HG03175 (cell line): ENCODE data around the gene C16orf95.
A peak's percentile ranks its signal among the peaks of the same experiment; 100 is the strongest.
"Not testable (repeated sequence)": the region's sequence is repeated elsewhere in the genome, so short reads cannot be mapped to it uniquely, and the experiment has no call there.

Source experiments
- ATAC-seq: cut with Tn5 transposase; IDR thresholded peaks from one replicate; pipeline ENCODE4 v1.9.1; 2021; ENCODE audit warnings: mild to moderate bottlenecking, moderate library complexity; ENCODE audit not compliant: unreplicated experiment

The C16orf95 gene, protein sequence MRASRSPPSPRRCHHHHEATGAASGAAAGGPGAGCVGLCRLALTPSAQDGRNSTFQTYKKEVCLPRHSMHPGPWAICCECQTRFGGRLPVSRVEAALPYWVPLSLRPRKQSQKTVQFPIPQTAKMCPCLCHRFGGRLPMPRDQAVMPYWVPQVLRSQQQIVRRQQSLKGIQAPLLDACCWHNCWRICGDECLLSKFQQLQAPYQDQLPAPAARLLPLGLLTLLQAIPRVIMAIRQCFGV

DNA sequence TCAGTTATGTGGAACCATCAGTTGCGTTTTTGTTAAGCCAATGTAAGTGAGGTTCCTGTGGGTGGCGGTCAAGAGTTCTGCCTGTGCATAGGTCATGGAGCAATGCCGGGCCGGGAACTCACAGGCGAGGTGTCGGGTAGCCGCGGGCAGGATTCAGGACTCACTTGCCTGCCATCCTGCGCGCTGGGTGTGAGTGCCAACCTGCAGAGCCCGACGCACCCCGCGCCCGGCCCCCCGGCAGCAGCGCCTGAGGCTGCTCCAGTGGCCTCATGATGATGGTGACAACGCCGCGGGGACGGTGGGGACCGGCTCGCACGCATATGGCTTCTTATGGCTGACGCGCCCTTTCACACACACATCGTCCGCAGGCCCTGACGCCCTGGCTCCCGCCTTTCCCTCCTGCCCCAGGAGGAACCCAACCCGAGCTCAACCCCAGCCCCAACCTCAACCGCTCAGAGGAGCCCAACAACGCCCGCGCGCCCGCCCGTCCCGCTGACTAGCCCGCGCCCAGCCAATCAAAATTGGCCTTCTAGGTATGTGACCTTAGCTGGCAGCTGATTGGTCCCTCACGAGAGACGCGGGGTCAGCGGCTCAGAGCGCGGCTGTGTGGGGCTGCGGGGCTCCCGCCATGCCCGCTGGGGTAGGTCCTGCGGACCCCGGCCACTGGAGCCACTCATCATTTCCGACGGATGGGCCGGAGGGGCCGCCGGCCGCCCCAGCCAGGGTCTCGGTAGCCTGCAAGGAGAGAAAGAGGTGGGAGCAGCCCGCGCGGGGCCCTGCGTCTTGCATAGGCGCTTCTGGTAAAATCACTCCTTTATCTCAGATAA lies at the start of gene C16orf95:
Gene C16orf95, minus strand, starts transcription at position 470 of the 827 bp plus-strand sequence. Its CDS starts 150 bp downstream, at position 320.
- peak; percentile 93 for ATAC-seq

DNA sequence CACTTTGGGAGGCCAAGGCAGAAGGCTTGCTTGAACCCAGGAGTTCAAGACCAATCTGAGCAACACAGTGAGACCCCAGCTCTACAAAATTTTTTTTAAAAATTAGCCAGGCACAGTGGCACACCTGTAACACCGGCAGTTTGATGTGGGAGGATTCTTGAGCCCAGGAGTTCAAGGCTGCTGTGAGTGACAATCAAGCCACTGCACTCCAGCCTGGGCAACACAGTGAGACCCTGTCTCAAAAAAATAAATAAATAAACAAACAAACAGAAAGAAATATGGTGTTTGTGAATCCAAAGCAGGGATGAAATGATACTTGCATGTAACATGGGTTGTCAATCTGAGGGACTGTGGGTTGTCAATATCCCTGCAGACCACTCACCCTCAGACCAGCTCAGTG lies 49.7 kb upstream of the C16orf95 start:
- no peak for ATAC-seq

DNA sequence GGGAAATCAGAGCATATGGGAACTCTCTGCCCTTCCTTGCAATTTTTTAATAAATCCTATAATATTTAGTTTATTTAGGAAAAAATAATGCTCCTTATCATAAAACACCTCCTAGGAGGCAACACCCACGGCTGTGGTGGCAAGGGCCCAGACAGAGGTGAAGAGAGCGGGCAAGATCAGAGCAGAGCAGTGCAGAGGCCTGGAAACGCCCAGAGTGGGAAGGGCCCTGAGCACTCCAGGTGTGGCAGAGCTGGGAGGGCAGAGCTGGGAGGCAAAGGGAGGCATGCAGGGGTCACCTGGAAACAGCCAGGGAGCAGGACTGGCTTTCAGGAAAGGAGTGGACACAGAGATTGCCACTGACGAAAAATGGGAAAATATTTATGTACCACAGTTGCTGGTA lies 49.1 kb upstream of the C16orf95 start:
- ATAC-seq = no peak

DNA sequence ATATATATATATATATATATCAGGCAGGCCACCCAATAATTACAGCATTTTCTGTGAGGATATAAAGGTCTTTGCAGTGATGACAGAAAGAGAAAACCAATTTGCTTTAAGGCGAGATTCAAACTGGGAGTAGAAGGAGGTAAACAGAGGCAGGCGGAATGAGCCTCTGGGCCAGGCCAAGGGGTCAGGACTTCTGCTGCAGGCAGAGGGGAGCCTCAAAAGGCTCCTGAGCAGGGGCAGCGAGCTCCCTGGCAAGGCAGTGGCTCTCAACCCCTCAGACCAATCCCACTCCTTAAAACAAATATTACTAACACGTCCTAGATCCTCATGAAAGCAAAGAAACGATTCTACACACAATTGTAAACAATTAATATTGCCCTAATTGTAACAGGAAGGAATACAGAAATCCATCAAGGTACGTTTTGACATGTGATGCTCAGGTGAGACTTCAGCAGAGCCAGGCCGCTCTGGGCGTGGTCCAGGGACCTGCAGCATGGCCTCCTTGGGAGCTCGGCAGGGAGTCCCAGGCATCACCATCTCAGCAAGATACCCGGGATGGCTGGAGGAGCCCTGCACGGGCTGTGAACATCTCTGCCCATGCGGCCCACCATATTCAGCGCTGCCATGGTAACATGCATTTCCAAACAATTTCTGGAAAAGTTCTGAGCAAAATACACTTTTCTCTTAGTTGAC lies 48.0 kb upstream of the C16orf95 start:
- ATAC-seq = no peak

DNA sequence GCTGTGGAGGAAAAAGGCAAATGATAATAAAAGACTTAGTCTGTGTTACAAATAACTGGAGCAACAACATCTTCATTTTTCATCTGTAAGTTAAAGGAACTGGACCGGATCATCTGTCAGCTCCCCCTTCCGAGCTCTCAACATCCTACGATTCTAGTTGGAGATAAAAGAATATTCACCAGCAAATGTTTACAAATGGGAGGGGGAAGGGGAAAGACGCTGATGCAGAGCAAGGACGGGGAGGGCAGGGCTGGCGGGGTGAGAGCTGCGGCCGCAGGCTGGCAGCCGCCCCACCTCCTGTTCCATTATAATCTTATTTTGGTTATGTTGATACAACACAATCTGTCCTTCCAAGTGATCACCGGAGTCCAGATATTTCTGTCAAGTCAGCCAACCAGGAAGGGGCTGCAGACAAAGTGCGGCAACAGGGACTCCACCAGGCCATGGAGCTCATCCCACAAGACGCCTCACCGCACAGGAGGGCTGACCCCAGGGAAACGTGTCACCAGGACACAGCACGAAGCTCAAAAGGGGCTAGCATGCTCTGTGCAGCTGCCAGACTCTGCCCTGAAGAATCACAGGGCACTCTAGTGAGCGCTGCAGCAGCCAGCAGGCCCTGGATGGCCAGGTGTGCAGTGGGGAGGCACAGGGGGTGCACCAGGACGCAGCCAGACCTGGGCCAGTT lies 46.7 kb upstream of the C16orf95 start:
- ATAC-seq = no peak

DNA sequence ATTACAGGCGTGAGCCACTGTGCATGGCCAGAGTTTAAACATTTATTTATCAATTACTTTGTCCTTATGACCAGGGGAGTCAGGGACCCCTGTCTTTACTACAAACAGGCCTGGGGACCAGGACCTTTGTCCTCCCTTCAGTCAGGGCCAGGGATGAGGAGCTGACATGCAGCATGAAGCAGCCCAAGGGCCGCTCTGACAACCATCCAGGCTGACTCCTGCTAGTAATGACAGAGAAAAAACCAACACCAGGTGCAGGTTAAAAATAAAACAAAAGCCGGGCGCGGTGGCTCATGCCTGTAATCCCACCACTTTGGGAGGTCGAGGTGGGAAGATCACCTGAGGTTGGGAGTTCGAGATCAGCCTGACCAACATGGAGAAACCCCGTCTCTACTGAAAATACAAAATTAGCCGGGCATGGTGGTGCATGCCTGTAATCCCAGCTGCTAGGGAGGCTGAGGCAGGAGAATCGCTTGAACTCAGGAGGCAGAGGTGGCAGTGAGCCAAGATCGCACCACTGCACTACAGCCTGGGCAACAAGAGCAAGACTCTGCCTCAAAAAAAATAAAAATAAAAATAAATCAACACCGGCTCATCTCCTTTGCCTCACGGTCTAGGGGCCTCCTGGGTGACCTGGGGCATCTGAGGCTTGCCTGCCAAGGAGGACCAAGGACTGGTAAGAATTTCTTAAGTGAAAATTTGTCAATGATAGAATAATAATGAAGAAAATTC lies 45.8 kb upstream of the C16orf95 start:
- not testable (repeated sequence) for ATAC-seq

DNA sequence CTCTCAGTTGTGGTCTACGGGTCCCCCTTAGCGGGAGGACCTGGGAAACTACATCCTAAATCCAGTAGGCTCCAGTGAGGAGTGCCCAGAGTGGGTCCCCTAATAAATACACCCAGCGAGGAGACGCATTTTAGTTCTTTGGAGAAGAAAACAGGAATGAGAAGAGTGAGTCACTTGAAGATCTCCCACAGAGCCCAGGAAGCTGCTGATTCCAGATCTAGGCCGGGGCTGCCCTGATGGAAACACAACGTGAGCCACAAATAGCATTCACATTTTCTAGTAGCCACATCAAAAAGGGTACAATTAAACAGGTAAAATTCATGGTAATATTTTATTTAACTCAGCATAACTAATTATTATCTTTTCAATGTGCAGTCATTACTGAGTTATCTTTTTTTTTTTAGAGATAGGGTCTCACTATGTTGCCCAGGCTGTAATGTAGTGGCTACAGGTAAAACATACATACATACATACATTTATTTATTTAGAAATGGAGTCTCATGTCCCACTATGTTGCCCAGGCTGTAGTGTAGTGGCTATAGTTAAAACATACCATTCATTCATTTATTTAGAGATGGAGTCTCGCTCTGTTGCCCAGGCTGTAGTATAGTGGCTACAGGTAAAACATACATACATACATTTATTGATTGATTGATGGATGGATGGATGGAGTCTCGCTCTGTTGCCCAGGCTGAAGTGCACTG lies 44.9 kb upstream of the C16orf95 start:
- no peak for ATAC-seq

DNA sequence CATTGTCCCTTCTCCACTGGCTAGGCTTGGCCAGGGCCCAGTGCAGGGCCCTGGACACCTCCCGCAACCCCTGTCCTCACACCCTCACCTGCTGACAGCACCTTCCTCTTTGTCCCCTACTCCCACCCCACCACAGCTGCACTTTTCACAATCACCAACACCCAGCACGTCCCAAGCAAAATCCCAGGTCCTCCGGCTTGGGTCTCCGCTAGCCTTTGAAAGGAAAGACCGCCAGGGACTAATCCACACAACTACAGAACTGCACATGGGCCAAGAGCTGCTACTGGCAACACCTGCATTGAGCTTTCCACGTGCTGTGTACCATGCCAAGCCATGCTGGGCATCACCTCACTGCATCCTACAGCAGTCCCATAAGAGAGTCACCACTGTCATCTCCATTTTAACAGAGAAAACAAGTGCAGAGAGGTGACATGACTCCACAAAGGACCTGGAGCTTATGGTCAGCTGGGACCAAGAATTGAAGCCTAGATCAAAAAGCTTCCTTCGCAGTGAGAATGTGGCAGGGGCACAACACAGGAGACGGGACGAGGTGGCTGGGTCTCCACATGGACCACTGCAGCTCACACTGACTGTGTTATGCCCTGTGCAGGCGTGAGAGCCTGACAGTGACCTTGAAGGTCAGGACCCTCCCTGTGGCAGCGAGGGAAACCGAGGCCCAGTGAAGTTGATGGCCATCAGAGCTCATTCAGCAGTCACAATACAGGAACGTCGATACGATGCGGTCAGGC lies 43.8 kb upstream of the C16orf95 start:
- ATAC-seq = no peak

DNA sequence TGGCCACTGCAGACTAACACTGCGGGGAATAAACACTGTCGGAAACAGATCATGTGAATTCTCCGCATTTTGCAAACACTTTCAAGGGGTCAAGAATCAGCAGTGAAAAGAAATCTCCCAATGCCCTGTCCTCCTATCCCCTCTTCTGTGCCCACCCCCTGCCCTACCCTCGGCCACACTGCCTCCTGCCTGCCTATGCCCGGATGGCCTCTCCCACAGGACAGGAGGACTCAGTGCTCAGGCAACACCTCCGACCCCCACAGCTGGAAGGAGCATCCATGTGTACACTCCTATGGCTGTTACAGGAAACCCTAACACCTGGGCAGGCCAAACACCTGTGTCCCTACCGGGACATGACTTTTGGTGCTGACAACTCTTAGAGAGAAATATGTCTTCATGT lies 41.9 kb upstream of the C16orf95 start:
- ATAC-seq = no peak

DNA sequence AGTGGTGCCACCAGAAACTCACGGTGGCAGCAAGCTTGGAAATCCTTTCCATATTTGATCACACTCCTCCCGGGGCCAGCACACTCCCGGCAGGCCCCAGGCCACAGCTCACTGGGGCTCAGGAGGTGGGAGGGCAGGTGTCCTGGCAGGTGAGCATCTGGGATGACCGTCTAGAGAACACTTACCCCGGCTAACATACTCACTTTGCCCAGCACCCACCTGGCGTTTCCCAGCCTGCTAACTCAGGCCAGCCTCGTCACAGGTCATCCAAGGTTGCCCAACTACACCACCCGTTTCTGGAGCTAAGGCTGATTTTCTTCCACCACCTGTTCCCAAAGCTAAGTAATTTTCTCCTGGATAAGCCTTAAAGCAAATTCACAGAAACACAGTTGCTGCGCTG lies 41.5 kb upstream of the C16orf95 start:
- ATAC-seq = no peak

DNA sequence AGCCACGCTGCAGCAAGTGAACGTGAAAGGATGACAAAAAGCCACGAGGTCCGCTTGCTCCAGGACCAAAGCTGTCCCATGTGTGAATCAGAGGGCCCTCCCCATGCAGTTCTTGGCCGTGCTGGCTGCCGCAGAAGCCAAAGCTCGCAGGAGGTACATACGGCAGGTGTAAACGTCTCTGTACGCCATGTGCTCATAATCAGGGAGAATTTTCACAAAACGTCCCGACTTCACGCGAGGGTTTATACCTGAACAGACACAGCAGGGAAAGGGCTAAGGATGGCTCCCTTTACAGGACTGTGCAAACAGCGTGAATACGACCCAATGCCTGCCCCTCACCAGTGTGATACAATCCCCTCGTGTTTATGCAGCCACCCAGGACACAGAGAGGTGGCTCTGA lies 41.1 kb upstream of the C16orf95 start:
- ATAC-seq = no peak

DNA sequence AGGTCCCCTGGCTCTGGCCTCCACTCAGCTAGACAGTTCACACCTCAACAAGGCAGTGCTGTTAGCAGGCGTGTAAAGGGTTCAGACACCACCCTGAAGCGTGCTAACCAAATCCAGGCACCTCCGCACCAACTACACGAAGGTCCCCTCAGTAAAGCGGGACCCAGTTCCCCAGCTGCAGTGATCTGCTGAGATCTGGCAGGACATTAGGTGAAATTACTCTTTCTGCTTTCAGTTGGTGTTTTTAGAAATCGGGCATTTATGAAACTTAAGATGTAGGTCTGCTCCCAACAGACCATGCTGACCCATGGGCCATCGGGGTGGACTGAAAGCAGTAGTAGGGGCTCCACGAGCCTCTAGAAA lies 39.3 kb upstream of the C16orf95 start:
- ATAC-seq = no peak

DNA sequence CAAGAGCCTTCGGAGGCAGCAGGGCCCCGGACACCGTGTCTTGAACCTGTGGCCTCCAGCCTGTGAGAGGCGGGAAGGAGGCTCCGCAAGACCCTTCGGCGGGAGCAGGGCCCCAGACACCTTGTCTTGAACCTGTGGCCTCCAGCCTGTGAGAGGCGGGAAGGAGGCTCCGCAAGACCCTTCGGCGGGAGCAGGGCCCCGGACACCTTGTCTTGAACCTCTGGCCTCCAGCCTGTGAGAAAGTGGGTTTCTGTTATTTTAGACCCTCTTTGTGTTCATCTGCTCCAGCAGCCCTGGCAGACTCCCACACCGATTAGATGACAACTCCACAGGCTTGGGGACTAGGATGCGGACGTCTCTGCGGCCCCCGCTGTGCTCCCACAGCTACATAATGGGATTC lies 36.4 kb upstream of the C16orf95 start:
- no peak for ATAC-seq

DNA sequence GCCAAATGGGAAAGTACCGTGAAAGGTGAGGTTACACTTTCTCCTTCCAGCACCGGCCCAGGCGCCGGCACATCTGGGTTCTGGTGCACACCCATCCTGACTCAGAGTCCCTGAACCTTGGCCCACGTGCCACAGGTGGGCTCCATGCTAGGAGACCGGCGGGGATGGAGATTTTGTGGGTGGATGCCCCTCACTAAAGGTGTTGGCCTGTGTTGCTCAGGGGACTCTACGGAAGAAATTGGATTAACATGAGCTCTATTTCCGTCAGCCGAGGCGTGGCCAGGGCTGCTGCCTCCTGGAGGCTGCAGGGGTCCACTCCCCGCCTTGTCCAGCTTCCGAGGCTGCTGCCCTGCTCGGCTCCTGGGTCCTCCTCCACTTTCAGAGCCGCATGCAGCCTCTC lies 35.6 kb upstream of the C16orf95 start:
- ATAC-seq = no peak

DNA sequence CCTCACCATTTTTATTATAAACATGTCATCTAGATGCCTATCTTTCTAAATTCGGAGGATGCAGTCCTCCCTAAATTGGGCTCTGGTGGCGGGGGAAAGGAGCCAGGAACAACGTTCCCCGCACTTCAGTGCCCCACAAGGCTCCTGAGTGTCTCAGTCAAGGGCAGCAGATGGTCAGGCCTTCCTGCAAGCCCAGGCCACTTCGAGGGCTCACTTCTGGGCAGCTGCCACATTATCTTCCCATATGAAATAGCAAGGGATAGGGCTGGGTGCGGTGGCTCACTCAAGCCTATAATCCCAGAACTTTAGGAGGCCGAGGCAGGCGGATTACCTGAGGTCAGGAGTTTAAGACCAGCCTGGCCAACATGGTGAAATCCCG lies 34.1 kb upstream of the C16orf95 start:
- no peak for ATAC-seq

DNA sequence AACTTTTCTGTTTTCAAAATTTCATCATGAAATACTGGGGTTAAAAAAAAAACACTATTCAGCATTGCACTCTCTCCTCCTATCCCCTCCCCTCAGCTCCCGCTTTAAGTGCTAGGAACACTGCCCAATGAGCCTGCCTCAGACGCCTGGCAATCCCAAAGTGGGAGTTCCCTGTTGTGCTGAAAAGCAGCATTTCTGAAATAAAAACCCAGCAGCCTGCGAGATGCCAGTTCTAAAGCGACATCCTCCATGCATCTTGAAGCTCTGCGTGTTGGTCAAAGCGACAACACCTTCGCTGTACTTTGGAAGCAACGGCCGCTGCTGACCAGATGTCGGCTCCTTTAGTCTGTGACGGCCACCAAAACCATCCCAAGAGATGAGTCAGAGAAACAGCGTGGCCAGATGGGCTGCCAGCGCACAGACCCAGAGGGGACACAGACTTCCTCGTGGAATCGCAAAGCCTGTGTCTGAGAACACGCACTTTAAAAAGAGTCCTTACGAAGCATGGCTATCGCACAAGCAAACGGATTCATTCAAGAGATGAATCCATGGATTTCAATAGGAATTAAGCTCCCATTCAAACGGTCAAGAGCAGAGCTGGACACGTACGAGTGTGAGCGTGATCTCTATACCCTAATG lies 33.6 kb upstream of the C16orf95 start:
- ATAC-seq = no peak

DNA sequence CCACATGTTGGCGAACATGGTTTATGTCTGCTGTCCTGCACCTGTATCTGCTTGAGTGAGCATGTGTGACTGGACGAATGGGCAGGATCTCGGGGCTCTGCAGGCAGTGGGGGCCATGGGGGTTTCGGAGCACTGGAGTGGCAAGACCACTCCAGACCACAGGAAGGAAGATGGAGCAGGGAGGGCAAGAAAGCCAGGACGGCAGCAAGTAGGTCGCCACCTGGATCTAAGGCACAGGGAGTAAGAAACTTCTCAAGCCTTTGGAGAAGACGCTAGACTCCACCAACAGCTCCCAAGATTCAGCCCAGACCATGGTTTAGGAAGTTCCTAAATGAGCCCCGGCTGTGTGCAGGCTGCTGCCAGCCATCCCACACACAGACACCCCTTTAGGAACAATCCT lies 32.8 kb upstream of the C16orf95 start:
- ATAC-seq = no peak

DNA sequence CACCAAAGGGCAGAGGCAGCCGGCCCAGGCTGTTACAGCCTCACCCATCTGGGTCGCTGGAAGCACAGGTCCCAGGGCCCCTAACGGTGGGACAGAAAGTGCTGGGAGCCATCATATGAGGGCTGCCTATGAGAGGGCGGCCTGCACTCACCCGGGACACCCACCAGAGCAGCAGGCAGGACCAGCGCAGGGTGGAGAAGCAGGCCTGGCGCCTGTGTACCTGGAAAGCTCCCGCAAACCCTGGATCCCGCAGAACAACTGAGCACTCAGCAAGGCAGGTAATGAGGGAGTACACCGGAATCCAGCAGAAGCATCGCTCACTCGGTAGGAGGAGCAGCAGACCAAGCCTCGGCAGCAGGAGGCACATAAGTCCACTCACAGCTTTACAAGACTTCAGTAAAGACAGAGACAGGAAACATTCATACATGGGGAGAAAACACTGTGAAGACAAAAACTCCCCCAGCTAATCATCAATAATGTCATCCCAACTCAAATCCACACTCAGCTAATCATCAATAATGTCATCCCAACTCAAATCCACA lies 31.5 kb upstream of the C16orf95 start:
- ATAC-seq = no peak
